Panc1 (cell line): Measurements from ENCODE around the gene ZC3H8. TPM values are rescaled to one million over a fixed set of nuclear protein-coding genes. Genes with fewer than 3 reads are reported as not detected.
"Not testable (repeated sequence)": the region's sequence is repeated elsewhere in the genome, so short reads cannot be mapped to it uniquely, and the experiment has no call there.

ENCODE experiments used
- ATAC-seq: fragments of 200-7000 bp; cut with Tn5 transposase; 2 replicates; pipeline ENCODE4 v1.9.1; 2020; ENCODE audit warnings: mild to moderate bottlenecking, moderate library complexity
- BruUV-seq: library from RNA; stranded (reverse); fragments of 400-500 nt; replicated peaks from 2 replicates; lab custom pipeline; 2021; lab: Mats Ljungman, UMichigan
- CTCF ChIA-PET: fragments of 300-600 bp; sonication (Branson Sonifier 250); formaldehyde crosslinking; loops from one replicate; lab custom pipeline; 2022; ENCODE audit warnings: antibody characterized with exemption; lab: Charles Lee
- POLR2A ChIA-PET: fragments of 300-600 bp; sonication (Branson Sonifier 250); formaldehyde crosslinking; loops from one replicate; lab custom pipeline; 2022; ENCODE audit warnings: antibody characterized with exemption; lab: Charles Lee
- DNase-seq: peaks from one replicate; pipeline ENCODE4 v3.0.0-alpha.2; 2010; ENCODE audit warnings: low read depth, low spot score
- H3K27ac ChIP-seq: 2 replicates; pipeline ENCODE4 v1.5.1; 2011; ENCODE audit warnings: mild to moderate bottlenecking, low read length, inconsistent platforms
- H3K27me3 ChIP-seq: fragments of 200-500 bp; sonication (Bioruptor generic); 2 replicates; pipeline ENCODE4 v1.6.0; 2014; ENCODE audit warnings: low read length, inconsistent platforms; ENCODE audit not compliant: control insufficient read depth, insufficient read depth
- H3K36me3 ChIP-seq: fragments of 200-500 bp; sonication (Bioruptor generic); 2 replicates; pipeline ENCODE4 v1.5.1; 2014; ENCODE audit warnings: inconsistent platforms, mild to moderate bottlenecking, low read length, moderate library complexity; ENCODE audit not compliant: control insufficient read depth, insufficient read depth
- H3K4me1 ChIP-seq: 2 replicates; pipeline ENCODE4 v1.5.1; 2011; ENCODE audit warnings: inconsistent platforms, mild to moderate bottlenecking, low read length, moderate library complexity; ENCODE audit not compliant: control insufficient read depth, insufficient read depth
- H3K4me3 ChIP-seq, 2 experiments: 2 replicates each; pipeline ENCODE4 v1.5.1; 2011 to 2012; ENCODE audit warnings: low read depth in 2 of 2, low read length in 2 of 2, mild to moderate bottlenecking in 2 of 2, inconsistent platforms in 1 of 2, moderate library complexity in 1 of 2
- H3K9me3 ChIP-seq: fragments of 200-500 bp; sonication (Bioruptor generic); 2 replicates; pipeline ENCODE4 v1.5.1; 2014; ENCODE audit warnings: low read depth, mild to moderate bottlenecking, inconsistent platforms, low read length, moderate library complexity; ENCODE audit not compliant: control insufficient read depth, insufficient read depth
- POLR2AphosphoS5 ChIP-seq: IDR thresholded peaks from 2 replicates; pipeline ENCODE4 v1.6.1; 2012; ENCODE audit warnings: mild to moderate bottlenecking, low read depth, low read length, moderate library complexity
- SIN3A ChIP-seq: IDR thresholded peaks from 2 replicates; pipeline ENCODE4 v1.6.1; 2012; ENCODE audit warnings: low read depth, mild to moderate bottlenecking, low read length, moderate library complexity, borderline replicate concordance; ENCODE audit not compliant: insufficient read depth
- TCF7L2 ChIP-seq: IDR thresholded peaks from 2 replicates; pipeline ENCODE4 v1.6.1; 2011; ENCODE audit warnings: mild to moderate bottlenecking, low read depth, low read length, inconsistent platforms
- in situ Hi-C: cut with HindIII; loops from 2 replicates; pipeline ENCODE4 v1.10.0; 2016; ENCODE audit warnings: low sequenced_read_pairs, low pct_unique_long_range_greater_than_20kb
- intact Hi-C: fragments of 100-400 bp; cut with micrococcal nuclease; formaldehyde crosslinking; loops from one replicate; pipeline ENCODE4 v1.10.0; 2022; ENCODE audit not compliant: unreplicated experiment
- total RNA-seq: library from RNA; stranded (reverse); gene quantifications from one replicate; pipeline ENCODE4 v1.2.1, GENCODE V29; 2021; ENCODE audit not compliant: unreplicated experiment
- TF ChIP-seq, protein P1 (sequence below), 2 experiments: IDR thresholded peaks; 2 replicates each; pipeline ENCODE4 v1.6.1; 2011 to 2012; ENCODE audit warnings: low read depth in 2 of 2, control low read depth in 1 of 2, low read length in 1 of 2, mild to moderate bottlenecking in 1 of 2, moderate library complexity in 1 of 2; ENCODE audit not compliant: insufficient read depth in 1 of 2
- TF ChIP-seq, protein P2 (sequence below): fragments of 450-650 bp; IDR thresholded peaks from 2 replicates; pipeline ENCODE4 v1.5.1; 2017; ENCODE audit warnings: mild to moderate bottlenecking

The ZC3H8 gene
- total RNA-seq, 1 experiment from 2014 or later, result 4.4 TPM

DNA sequence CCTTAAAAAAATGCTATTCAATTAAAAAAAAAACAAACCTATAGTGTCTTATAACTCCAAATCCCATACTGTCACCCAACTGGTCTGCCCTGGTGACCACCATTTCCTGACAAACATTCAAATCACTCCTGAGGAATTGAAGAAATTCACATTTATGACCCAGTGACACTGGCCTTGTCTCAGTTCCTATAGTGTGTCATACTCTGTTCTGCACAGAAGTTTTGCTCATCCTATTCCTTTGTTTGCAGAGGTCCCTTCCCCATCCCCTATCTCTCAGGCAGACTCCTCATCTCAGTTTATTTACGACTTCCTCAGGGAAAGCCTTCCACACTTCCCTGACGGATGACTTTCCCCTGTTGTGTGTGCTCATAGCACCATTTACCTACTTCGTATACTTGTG is 35.2 kb upstream of the ZC3H8 start:
- H3K36me3 ChIP-seq, result no peaks in the 10 kb centered on the region
- no peak overlapping the region for H3K4me3 ChIP-seq
- ChIA-PET POLR2A (no interaction called here), CTCF (no interaction called here)
- H3K9me3 ChIP-seq, result no peaks in the 10 kb centered on the region
- in situ Hi-C loops, result no loop called here
- no TSS peak for BruUV-seq
- DNase-seq (no peak), ATAC-seq (no peak)
- H3K27ac ChIP-seq, result no peak overlapping the region
- no peaks in the 10 kb centered on the region for H3K4me1 ChIP-seq
- intact Hi-C loops, result no loop called here
- TF ChIP-seq, protein P1, sequence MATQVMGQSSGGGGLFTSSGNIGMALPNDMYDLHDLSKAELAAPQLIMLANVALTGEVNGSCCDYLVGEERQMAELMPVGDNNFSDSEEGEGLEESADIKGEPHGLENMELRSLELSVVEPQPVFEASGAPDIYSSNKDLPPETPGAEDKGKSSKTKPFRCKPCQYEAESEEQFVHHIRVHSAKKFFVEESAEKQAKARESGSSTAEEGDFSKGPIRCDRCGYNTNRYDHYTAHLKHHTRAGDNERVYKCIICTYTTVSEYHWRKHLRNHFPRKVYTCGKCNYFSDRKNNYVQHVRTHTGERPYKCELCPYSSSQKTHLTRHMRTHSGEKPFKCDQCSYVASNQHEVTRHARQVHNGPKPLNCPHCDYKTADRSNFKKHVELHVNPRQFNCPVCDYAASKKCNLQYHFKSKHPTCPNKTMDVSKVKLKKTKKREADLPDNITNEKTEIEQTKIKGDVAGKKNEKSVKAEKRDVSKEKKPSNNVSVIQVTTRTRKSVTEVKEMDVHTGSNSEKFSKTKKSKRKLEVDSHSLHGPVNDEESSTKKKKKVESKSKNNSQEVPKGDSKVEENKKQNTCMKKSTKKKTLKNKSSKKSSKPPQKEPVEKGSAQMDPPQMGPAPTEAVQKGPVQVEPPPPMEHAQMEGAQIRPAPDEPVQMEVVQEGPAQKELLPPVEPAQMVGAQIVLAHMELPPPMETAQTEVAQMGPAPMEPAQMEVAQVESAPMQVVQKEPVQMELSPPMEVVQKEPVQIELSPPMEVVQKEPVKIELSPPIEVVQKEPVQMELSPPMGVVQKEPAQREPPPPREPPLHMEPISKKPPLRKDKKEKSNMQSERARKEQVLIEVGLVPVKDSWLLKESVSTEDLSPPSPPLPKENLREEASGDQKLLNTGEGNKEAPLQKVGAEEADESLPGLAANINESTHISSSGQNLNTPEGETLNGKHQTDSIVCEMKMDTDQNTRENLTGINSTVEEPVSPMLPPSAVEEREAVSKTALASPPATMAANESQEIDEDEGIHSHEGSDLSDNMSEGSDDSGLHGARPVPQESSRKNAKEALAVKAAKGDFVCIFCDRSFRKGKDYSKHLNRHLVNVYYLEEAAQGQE (IDR thresholded peaks at IDR 0.05; ENCODE audit: insufficient read depth in 1 of 2, low read depth in 2 of 2, low read length in 1 of 2), result no peak
- TF ChIP-seq TCF7L2, result no peak
- TF ChIP-seq SIN3A, result no peak
- TF ChIP-seq POLR2AphosphoS5, result no peak
- TF ChIP-seq, protein P2, sequence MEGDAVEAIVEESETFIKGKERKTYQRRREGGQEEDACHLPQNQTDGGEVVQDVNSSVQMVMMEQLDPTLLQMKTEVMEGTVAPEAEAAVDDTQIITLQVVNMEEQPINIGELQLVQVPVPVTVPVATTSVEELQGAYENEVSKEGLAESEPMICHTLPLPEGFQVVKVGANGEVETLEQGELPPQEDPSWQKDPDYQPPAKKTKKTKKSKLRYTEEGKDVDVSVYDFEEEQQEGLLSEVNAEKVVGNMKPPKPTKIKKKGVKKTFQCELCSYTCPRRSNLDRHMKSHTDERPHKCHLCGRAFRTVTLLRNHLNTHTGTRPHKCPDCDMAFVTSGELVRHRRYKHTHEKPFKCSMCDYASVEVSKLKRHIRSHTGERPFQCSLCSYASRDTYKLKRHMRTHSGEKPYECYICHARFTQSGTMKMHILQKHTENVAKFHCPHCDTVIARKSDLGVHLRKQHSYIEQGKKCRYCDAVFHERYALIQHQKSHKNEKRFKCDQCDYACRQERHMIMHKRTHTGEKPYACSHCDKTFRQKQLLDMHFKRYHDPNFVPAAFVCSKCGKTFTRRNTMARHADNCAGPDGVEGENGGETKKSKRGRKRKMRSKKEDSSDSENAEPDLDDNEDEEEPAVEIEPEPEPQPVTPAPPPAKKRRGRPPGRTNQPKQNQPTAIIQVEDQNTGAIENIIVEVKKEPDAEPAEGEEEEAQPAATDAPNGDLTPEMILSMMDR, result no peak
- no peaks in the 10 kb centered on the region for H3K27me3 ChIP-seq

DNA sequence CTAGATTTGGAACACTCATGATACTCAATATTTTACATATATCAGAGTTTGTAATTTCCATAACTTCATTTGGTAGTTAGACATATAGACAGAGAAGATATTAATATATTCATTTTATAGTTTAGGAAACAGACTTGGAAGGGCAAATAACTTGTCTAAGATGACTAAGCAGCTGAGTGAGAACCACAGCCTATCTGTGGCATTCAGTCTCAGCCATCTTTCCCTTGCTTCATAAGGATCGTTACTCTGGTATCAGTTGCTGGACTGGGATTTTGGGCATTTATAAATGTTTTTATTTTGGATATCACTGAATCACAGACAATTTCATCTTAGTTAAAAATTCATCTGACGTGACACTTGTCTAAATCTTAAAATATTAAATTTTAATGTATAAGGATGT is 28.7 kb upstream of the ZC3H8 start:
- H3K4me1 ChIP-seq, H3K9me3 ChIP-seq, intact Hi-C loops, in situ Hi-C loops, BruUV-seq, H3K27ac ChIP-seq, POLR2A ChIA-PET, H3K27me3 ChIP-seq, ATAC-seq, CTCF ChIA-PET, H3K4me3 ChIP-seq, DNase-seq, H3K36me3 ChIP-seq: not testable (repeated sequence)

DNA sequence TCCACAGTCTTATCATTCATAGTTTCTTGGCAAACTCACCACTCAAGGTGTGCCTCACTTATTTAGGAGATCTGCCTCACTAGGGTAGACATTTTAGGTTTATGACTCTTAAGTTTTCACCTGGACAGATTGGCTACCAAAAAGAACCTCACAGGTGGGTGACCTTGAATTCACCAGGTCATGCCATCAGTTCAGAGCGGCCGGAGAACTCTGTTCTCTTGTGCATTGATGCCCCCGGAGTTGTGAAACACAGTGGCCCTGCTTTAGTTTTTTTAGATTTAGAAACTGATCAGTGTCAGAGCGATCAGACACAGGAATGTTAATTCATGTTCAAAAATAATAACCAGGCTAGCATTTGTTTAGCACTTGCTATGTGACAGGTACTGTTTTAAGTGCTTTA is 27.2 kb upstream of the ZC3H8 start:
- BruUV-seq, H3K4me3 ChIP-seq, ATAC-seq, DNase-seq, CTCF ChIA-PET, in situ Hi-C loops, H3K9me3 ChIP-seq, H3K4me1 ChIP-seq, H3K27me3 ChIP-seq, POLR2A ChIA-PET, H3K36me3 ChIP-seq, H3K27ac ChIP-seq, intact Hi-C loops: not testable (repeated sequence)
